OCI-LY1 (cell line): ENCODE measurements around the gene GLTP.

ENCODE experiments used
- EZH2 ChIP-seq: fragments of 200-600 bp; sonication (generic), shearing (Covaris generic); IDR thresholded peaks from 2 replicates; pipeline ENCODE4 v1.8.0; 2017; ENCODE audit warnings: borderline replicate concordance, mixed run types, mild to moderate bottlenecking, antibody characterized with exemption, low read length, moderate library complexity, mixed read lengths
- TF ChIP-seq, protein P1 (sequence below): fragments of 200-600 bp; sonication (generic), shearing (Covaris generic); IDR thresholded peaks from 2 replicates; pipeline ENCODE4 v1.5.1; 2017; ENCODE audit warnings: mild to moderate bottlenecking, antibody characterized with exemption, low read length, moderate library complexity, mixed read lengths

DNA sequence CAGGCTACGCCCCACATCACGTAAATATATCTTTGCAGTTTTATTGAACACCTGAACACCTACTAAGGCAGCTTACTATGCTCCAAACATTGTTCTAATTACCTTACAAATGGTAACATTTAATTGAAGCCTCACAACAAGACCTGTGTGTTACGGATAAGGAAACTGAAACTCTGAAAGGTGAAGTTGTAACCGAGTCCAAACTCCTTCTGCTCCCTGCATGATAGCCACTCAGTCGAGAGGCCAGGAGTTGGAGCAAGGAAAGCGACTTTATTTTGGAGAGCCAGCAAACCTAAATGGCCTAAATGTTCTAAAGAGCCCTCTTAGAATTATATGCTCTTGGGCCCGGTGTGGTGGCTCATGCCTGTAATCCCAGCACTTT is 34.5 kb downstream of the GLTP start:
- TF ChIP-seq, protein P1, sequence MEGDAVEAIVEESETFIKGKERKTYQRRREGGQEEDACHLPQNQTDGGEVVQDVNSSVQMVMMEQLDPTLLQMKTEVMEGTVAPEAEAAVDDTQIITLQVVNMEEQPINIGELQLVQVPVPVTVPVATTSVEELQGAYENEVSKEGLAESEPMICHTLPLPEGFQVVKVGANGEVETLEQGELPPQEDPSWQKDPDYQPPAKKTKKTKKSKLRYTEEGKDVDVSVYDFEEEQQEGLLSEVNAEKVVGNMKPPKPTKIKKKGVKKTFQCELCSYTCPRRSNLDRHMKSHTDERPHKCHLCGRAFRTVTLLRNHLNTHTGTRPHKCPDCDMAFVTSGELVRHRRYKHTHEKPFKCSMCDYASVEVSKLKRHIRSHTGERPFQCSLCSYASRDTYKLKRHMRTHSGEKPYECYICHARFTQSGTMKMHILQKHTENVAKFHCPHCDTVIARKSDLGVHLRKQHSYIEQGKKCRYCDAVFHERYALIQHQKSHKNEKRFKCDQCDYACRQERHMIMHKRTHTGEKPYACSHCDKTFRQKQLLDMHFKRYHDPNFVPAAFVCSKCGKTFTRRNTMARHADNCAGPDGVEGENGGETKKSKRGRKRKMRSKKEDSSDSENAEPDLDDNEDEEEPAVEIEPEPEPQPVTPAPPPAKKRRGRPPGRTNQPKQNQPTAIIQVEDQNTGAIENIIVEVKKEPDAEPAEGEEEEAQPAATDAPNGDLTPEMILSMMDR: no peak
- no peak for TF ChIP-seq EZH2
